Measurements from ENCODE around the gene CHRNA10. TPM values are rescaled to one million over a fixed set of nuclear protein-coding genes. Genes with fewer than 3 reads are reported as not detected.

CHRNA10 gene
- total RNA-seq, 1 experiment from 2014 or later: 3.0 TPM

- Histone ChIP-seq H3K9me3 (ENCODE audit: control insufficient read depth in 1 of 2, insufficient read depth in 1 of 2, low read depth in 1 of 2, low read length in 2 of 2) (no peaks in the 10 kb centered on the region), H4K20me1 (ENCODE audit: insufficient read depth) (no peaks in the 10 kb centered on the region), H3K79me2 (ENCODE audit: insufficient read depth, low read length) (no peaks in the 10 kb centered on the region), H3K4me3 (replicated peaks in 1 of 2; ENCODE audit: low read depth in 1 of 2, low read length in 2 of 2) (no peak overlapping the region), H3K9ac (ENCODE audit: low read length) (no peak overlapping the region), H3K27ac (ENCODE audit: low read depth, low read length) (no peak overlapping the region), H3K27me3 (ENCODE audit: insufficient read depth, low read length) (no peaks in the 10 kb centered on the region), H3K9me2 (ENCODE audit: insufficient read depth) (no peaks in the 10 kb centered on the region), H3K36me3 (ENCODE audit: control insufficient read depth in 1 of 2, insufficient read depth in 2 of 2, low read length in 2 of 2) (peaks cover 0 to 5% of the 10 kb centered on the region in 2 experiments; a peak in 2 of 4 replicates), H2AFZ (ENCODE audit: low read depth, low read length, poor library complexity, severe bottlenecking) (no peak overlapping the region), H3K4me2 (ENCODE audit: low read length) (no peak overlapping the region), H3K4me1 (ENCODE audit: control insufficient read depth in 1 of 2, insufficient read depth in 2 of 2, low read length in 2 of 2) (no peaks in the 10 kb centered on the region)
- TF ChIP-seq SRF (IDR thresholded peaks at IDR 0.05; ENCODE audit: low read depth) (no peak), REST (IDR thresholded peaks at IDR 0.05; ENCODE audit: low read depth) (no peak), ZNF274 (IDR thresholded peaks at IDR 0.05; ENCODE audit: low read depth, low read length) (no peak), YY1 (IDR thresholded peaks at IDR 0.05; ENCODE audit: extremely low read depth, insufficient replicate concordance, low read depth, low read length) (no peak), ELF1 (IDR thresholded peaks at IDR 0.05; ENCODE audit: borderline replicate concordance, low read depth) (no peak), EGR1 (IDR thresholded peaks at IDR 0.05; ENCODE audit: low read depth) (no peak), RAD21 (IDR thresholded peaks at IDR 0.05; ENCODE audit: low read depth) (no peak), ATF3 (IDR thresholded peaks at IDR 0.05) (no peak), ZFX (IDR thresholded peaks at IDR 0.05) (no peak), FOSL1 (IDR thresholded peaks at IDR 0.05; ENCODE audit: low read depth) (no peak), TCF7L2 (IDR thresholded peaks at IDR 0.05; ENCODE audit: borderline replicate concordance, extremely low read depth, insufficient read depth, insufficient read length) (no peak), SP1 (IDR thresholded peaks at IDR 0.05; ENCODE audit: low read depth) (no peak), JUND (IDR thresholded peaks at IDR 0.05) (no peak), EZH2 (IDR thresholded peaks at IDR 0.05) (no peak), CTCF (IDR thresholded peaks at IDR 0.05 in 2 of 3, conservative IDR thresholded peaks at IDR 0.05 in 1 of 3; ENCODE audit: borderline replicate concordance in 1 of 3, insufficient read depth in 1 of 3, low read depth in 2 of 3, low read length in 2 of 3) (no peak), CEBPB (IDR thresholded peaks at IDR 0.05; ENCODE audit: low read depth) (no peak), EZH2phosphoT487 (IDR thresholded peaks at IDR 0.05; ENCODE audit: borderline replicate concordance) (no peak), SIN3A (IDR thresholded peaks at IDR 0.05; ENCODE audit: low read depth) (no peak)
- ChIA-PET CTCF (no interaction called here), RAD21 (ENCODE audit: low non-redundant PET in 1 of 2, low total read pairs in 2 of 2, uncharacterized antibody in 2 of 2, unreplicated experiment in 2 of 2) (no interaction called here), POLR2A (no interaction called here)
- intact Hi-C loops (cut with micrococcal nuclease): no loop called here
- no TSS peak for BruUV-seq (replicated peaks)
- DNase-seq (ENCODE audit: low read depth, low spot score): no peak
- ATAC-seq: no peak
Observed at GRCh38 chr11:3667149-3668035, 3.8 kb downstream of the CHRNA10 start.

Data from HCT116 (cell line).